KOPT-K1 (cell line): ENCODE data around the gene TRAF2.

ENCODE experiments used
- H3K27ac ChIP-seq: fragments of 200-600 bp; sonication (generic); 2 replicates; pipeline ENCODE4 v1.5.1; 2016; ENCODE audit warnings: antibody characterized with exemption, mild to moderate bottlenecking, low read depth, low read length; ENCODE audit not compliant: poor library complexity, severe bottlenecking
- H3K36me3 ChIP-seq: fragments of 200-600 bp; sonication (generic); 2 replicates; pipeline ENCODE4 v1.5.1; 2017; ENCODE audit warnings: antibody characterized with exemption, mild to moderate bottlenecking, low read length, moderate library complexity; ENCODE audit not compliant: insufficient read depth
- H3K9me3 ChIP-seq: fragments of 200-600 bp; sonication (generic); 2 replicates; pipeline ENCODE4 v1.5.1; 2017; ENCODE audit warnings: antibody characterized with exemption, low read length, mild to moderate bottlenecking; ENCODE audit not compliant: insufficient read depth, poor library complexity, severe bottlenecking

Gene TRAF2

DNA sequence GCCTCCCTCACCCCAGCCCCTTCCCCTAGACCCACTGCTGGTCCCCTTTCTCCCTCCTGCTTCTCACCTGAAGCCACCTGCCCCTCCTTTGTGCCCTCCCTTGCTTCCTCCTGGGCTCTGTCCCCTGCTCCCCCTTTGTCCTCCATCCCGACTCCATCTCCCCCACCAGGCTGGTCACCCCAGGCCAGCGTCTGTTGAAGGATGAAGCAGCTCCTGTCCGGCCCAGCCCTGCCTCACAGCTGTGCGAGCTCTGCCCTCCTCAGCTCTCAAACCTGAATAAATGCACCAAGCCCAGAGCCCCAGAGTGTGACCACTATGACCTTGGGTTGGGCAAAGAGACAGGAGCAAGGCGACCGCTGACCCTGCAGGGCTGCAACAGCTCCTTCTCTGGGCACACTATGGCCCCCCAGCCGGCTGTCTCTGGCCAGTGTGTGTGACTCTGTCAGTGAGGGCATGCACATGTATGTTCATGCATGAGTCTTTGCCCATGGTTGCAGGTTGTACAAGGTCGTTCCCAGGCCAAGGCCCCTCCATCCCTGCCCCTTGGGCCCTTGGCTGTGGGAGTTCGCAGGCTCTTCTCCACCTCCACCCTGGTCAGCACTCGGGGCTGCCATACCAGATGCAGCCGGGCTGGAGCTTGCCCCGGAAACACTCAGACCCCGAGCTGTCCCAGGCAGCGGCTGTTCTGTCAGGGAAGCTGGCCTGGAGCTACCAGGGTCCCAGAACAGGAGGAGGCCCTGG, 69.1 kb downstream of the TRAF2 start:
- Histone ChIP-seq H3K9me3 (no peaks in the 10 kb centered on the region), H3K27ac (no peak overlapping the region), H3K36me3 (no peaks in the 10 kb centered on the region)

DNA sequence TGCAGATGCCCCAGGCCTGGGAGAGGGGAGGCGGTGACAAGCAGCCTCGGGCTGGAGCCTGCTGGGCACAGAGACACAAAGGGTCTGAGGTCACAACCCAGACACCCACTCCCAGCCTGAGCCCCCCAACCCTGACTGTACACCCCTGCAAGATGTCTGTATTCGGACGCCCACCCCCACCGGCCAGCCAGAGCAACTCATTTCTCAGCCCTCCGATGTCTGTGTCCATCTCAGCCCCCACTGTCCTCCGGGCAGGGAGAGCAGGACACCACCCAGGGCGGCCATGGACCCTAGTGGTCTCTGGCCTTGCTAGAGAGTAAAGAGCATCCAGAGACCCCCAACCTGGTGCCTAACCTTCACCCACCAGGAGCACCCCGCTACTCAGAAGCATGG, 69.6 kb downstream of the TRAF2 start:
- Histone ChIP-seq H3K27ac (no peak overlapping the region), H3K9me3 (no peaks in the 10 kb centered on the region), H3K36me3 (no peaks in the 10 kb centered on the region)

DNA sequence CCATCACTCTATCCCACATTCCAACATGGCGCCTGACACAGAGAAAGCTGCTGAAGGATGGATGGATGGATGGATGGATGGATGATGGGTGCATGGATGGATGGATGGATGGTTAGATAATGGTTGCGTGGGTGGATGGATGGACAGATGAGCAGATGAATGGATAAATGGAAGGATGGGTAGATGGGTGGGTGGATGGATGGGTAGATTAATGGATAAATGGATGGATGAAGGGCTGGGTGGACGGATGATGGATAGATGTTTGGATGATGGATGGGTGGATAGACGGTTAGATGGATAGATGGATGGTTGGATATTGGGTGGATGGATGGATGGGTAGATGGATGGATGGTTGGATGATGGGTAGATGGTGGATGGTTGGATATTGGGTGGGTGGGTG, 70.3 kb downstream of the TRAF2 start:
- no peaks in the 10 kb centered on the region for H3K9me3 ChIP-seq
- H3K36me3 ChIP-seq: no peaks in the 10 kb centered on the region
- no peak overlapping the region for H3K27ac ChIP-seq

DNA sequence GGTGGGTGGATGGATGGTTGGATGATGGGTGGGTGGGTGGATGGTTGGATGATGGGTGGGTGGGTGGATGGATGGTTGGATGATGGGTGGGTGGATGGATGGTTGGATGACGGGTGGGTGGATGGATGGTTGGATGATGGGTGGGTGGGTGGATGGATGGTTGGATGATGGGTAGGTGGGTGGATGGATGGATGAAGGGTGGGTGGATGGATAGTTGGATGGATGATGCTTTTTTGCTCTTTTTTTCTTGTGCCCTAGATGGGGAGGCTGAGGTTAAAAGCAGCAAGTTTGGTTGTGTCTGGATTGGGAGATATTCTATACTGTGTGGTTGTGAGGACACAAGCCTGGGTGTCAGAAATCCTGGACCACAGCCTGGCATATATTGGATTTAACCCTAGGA, 71.1 kb downstream of the TRAF2 start:
- Histone ChIP-seq H3K36me3 (no peaks in the 10 kb centered on the region), H3K27ac (no peak overlapping the region), H3K9me3 (no peaks in the 10 kb centered on the region)

DNA sequence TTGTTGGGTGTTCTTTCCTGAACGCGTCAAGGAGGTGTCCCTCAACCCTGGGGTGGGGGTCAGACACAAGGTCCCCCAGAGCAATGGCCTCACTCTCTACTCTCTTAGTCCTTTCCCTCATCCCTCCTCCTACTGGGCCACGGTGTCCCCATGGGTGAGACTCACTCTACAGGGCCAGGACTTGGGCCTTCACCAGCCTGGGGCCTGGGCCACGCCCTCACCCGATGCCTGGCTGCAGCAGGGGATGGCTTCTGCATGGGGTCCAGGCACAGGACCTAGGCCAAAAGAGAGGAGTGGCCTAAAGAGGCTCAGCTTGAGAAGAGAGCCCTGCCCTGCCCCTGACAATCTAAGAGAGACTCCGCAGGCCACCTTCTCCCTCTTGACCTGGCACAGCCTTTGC, 71.6 kb downstream of the TRAF2 start:
- Histone ChIP-seq H3K36me3 (no peaks in the 10 kb centered on the region), H3K27ac (no peak overlapping the region), H3K9me3 (no peaks in the 10 kb centered on the region)

- no peaks in the 10 kb centered on the region for H3K36me3 ChIP-seq
- no peak overlapping the region for H3K27ac ChIP-seq
- H3K9me3 ChIP-seq: no peaks in the 10 kb centered on the region
Observed at GRCh38 chr9:136958473-136958872, 72.2 kb downstream of the TRAF2 start.

DNA sequence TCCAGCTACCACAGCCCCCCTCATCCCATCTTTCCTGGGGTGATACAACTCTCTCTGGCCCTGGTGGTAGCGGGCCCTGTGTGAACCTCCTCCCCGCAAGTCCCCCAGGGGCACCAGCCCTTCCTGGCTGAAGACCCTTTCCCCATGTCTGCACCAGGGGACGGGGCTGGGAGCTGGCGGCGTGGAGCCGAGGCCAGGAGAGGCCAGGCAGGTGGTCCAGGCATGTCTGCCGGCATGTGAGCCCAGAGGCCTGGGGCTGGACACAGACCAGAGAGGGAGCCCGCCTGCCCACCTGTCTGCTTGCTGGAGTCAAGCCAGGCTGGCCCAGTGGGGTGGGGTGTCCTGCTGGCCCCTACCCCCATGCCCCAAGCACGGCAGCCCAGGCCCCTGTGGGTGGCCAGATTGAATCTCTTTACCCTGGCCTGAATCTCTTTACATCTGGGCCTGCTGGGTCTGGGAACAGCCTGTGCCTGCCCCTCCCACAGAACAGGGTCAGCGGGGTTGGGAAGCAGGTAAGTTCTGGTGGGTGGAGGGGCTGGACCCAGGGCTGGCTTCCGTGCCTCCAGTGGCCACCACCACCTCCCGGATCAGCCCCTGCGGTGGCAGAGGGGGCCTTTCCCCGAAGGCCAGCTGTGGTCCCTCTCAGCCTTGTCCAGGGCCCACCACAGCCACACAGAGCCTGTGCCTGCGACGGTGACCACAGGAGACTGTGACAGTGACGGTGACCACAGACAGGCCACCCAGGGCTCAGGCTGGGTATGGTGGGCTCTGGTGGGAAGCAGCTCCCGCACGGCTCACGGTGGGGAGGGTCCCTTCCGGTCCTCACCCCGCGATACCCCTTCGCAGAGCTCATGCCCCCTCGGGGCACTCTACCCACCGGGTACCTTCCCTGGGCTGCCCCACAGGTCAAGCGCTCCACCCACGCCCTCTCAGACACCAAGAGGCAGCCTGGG, 72.9 kb downstream of the TRAF2 start:
- no peak overlapping the region for H3K27ac ChIP-seq
- H3K36me3 ChIP-seq: no peaks in the 10 kb centered on the region
- H3K9me3 ChIP-seq: no peaks in the 10 kb centered on the region

- Histone ChIP-seq H3K27ac (no peak overlapping the region), H3K9me3 (no peaks in the 10 kb centered on the region), H3K36me3 (no peaks in the 10 kb centered on the region)
Observed at GRCh38 chr9:136960212-136960937, 74.1 kb downstream of the TRAF2 start.

DNA sequence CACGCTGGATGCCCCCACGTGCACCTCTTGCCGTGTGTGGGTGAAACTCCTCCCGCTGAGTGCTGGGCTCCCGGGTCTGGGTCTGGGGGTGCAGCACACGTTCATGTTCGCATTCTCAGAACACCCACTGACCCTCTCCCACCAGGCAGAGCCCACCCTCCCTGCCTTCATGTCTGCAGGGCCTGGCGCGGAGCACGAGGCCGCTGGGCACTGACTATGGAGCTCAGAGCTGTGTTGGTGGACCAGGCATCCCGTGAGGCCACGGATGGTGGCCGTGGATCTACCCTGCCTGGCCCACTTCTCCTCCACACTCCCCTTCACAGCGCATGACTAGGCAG, 74.6 kb downstream of the TRAF2 start:
- no peaks in the 10 kb centered on the region for H3K9me3 ChIP-seq
- H3K27ac ChIP-seq: no peak overlapping the region
- H3K36me3 ChIP-seq: no peaks in the 10 kb centered on the region

DNA sequence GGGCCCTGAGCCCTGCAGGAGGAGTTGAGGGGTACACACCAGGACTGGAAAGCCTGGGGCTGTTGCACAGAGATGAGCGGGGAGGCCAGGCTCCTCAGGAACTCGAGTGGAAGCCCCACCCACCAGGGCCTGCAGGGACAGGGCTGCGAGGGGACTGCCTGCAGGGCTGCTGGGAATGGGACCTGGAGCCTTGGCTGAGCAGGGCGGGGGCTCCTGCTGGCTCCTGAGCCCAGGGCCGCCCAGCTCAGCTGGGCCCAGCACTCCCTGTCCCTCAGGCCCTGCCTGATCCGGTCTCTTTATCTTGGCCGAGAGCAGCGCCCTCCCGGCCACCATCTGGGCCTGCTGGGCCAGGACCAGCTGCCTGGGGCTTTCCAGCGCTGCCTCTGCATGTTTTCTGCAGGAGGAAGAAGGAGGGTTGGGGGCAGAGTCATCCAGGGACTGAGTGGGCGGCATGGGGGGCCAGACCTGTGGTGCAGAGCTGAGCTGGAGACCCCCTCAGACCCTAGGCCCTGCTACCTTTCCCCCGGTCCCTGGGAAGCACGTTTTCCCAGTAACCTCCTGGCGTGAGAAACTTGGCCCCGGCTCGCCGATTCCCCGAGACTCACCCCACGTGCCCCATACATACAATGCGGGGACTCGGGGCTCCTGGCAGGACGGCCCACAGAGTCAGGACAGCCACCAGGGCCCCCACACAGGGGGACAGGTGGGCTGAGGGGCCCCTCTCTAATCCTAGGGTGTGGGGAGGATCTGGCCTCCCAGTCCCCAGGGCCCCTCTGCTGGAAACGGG, 75.2 kb downstream of the TRAF2 start:
- no peak overlapping the region for H3K27ac ChIP-seq
- H3K36me3 ChIP-seq: no peaks in the 10 kb centered on the region
- H3K9me3 ChIP-seq: no peaks in the 10 kb centered on the region

DNA sequence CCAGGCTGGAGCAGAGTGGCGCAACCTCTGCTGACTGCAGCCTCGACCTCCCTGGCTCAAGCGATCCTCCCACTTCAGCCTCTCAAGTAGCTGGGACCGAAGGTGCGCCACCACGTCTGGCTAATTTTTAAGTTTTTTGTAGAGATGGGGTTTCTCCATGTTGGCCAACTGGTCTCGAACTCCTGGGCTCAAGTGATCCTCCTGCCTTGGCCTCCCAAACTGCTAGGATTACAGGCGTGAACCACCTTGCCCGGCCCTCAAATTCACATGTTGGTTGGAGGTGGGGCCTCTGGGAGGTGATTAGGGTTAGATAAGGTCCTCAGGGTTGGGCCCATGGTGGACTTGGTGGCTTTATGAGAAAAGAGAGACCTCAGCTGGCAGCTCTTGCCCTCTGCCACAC, 75.8 kb downstream of the TRAF2 start:
- H3K9me3 ChIP-seq: no peaks in the 10 kb centered on the region
- H3K36me3 ChIP-seq: no peaks in the 10 kb centered on the region
- H3K27ac ChIP-seq: no peak overlapping the region

GRCh38 chr9:136962701-136963248, 76.5 kb downstream of the TRAF2 start:
- Histone ChIP-seq H3K36me3 (no peaks in the 10 kb centered on the region), H3K9me3 (no peaks in the 10 kb centered on the region), H3K27ac (no peak overlapping the region)

GRCh38 chr9:136963341-136963740, 77.0 kb downstream of the TRAF2 start:
- no peaks in the 10 kb centered on the region for H3K36me3 ChIP-seq
- H3K9me3 ChIP-seq: no peaks in the 10 kb centered on the region
- no peak overlapping the region for H3K27ac ChIP-seq

DNA sequence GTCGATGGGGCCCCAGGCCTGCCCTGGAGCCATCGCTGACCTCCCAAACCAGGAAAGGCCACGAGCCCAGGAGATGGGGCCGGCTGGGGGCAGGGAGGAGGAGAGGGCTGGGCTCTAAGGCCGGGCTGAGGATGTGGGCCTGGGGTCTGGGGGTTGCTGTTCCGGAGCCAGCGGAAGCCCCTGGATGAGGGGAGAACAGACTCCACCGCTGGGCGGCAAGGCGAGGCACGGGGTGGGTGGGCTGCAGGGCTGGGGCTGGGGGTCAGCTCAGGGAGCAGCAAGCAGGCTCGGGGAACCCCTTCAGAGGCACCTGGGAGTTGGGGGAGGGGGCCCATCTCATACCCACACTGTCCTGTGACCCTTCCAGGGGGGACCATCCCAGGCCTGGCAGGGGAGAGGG, 77.4 kb downstream of the TRAF2 start:
- Histone ChIP-seq H3K27ac (no peak overlapping the region), H3K9me3 (no peaks in the 10 kb centered on the region), H3K36me3 (no peaks in the 10 kb centered on the region)
